Measurements from ENCODE around the gene DLK2.

GRCh38 chr6:43428874-43429273 lies 26.5 kb downstream of the DLK2 start:
- TF ChIP-seq CTCF (IDR thresholded peaks at IDR 0.05; ENCODE audit: low read depth, low read length) (no peak), EZH2phosphoT487 (IDR thresholded peaks at IDR 0.05; ENCODE audit: low read depth) (no peak)
